Smooth muscle cell (in vitro differentiated cells): Measurements from ENCODE around the gene CLASP2. TPM values are rescaled to one million over a fixed set of nuclear protein-coding genes. Genes with fewer than 3 reads are reported as not detected.
"Not testable (repeated sequence)": the region's sequence is repeated elsewhere in the genome, so short reads cannot be mapped to it uniquely, and the experiment has no call there.

ENCODE experiments used
- DNase-seq: peaks from one replicate; lab custom pipeline; 2025; ENCODE audit not compliant: unreplicated experiment; lab: John Stamatoyannopoulos, UW
- H2AFZ ChIP-seq: fragments of 200-600 bp; sonication (generic); 2 replicates; pipeline ENCODE4 v1.6.0; 2016; ENCODE audit warnings: antibody characterized with exemption, low read depth, mild to moderate bottlenecking
- H3F3A ChIP-seq: fragments of 200-600 bp; sonication (generic); 2 replicates; pipeline ENCODE4 v1.6.0; 2017; ENCODE audit warnings: antibody characterized with exemption, low read depth
- H3K27ac ChIP-seq: fragments of 200-600 bp; sonication (generic); 2 replicates; pipeline ENCODE4 v1.5.1; 2016; ENCODE audit warnings: low read depth, mild to moderate bottlenecking
- H3K27me3 ChIP-seq: fragments of 200-600 bp; sonication (generic); 2 replicates; pipeline ENCODE4 v1.6.1; 2016; ENCODE audit warnings: low read depth, mild to moderate bottlenecking
- H3K36me3 ChIP-seq: fragments of 200-600 bp; sonication (generic); 2 replicates; pipeline ENCODE4 v1.5.1; 2016; ENCODE audit warnings: low read depth
- H3K4me1 ChIP-seq: fragments of 200-600 bp; sonication (generic); 2 replicates; pipeline ENCODE4 v1.5.1; 2016; ENCODE audit warnings: low read depth
- H3K4me2 ChIP-seq: fragments of 200-600 bp; sonication (generic); 2 replicates; pipeline ENCODE4 v1.6.0; 2016; ENCODE audit warnings: mild to moderate bottlenecking
- H3K4me3 ChIP-seq: fragments of 200-600 bp; sonication (generic); 2 replicates; pipeline ENCODE4 v1.5.1; 2016; ENCODE audit warnings: mild to moderate bottlenecking
- H3K79me2 ChIP-seq: fragments of 200-600 bp; sonication (generic); 2 replicates; pipeline ENCODE4 v1.6.0; 2016; ENCODE audit warnings: low read depth, mild to moderate bottlenecking
- H3K9ac ChIP-seq: fragments of 200-600 bp; sonication (generic); 2 replicates; pipeline ENCODE4 v1.6.0; 2016; ENCODE audit warnings: low read depth
- H3K9me3 ChIP-seq: fragments of 200-600 bp; sonication (generic); replicated peaks from 2 replicates; pipeline ENCODE4 v1.5.1; 2016; ENCODE audit warnings: low read depth
- H4K20me1 ChIP-seq: fragments of 200-600 bp; sonication (generic); 2 replicates; pipeline ENCODE4 v1.6.0; 2016; ENCODE audit warnings: low read depth
- WGBS: methylation state at CpG from one replicate; pipeline ENCODE4 v1.1.7; 2016; ENCODE audit warnings: low lambda C conversion rate; 5-methylcytosine and 5-hydroxymethylcytosine counted together
- polyA plus RNA-seq: library from polyadenylated mRNA; unstranded; fragments of >200 nt; fragmentation: Nextera tagmentation; extraction: Ambion mirVana; gene quantifications from 2 replicates; pipeline ENCODE4 v1.2.1, GENCODE V29; 2016
- total RNA-seq: library from RNA; depleted of rRNA; stranded (reverse); fragments of >200 nt; gene quantifications from 2 replicates; pipeline ENCODE4 v1.2.3, GENCODE V29; 2014
- TF ChIP-seq, protein P1 (sequence below): fragments of 200-600 bp; sonication (generic); IDR thresholded peaks from 2 replicates; pipeline ENCODE4 v1.5.1; 2017; ENCODE audit warnings: borderline replicate concordance, mild to moderate bottlenecking, antibody characterized with exemption; ENCODE audit not compliant: insufficient read depth, poor library complexity, severe bottlenecking

Gene CLASP2
- total and polyA plus RNA-seq, 2 experiments from 2014 or later: 17.9 to 61.4 TPM

DNA sequence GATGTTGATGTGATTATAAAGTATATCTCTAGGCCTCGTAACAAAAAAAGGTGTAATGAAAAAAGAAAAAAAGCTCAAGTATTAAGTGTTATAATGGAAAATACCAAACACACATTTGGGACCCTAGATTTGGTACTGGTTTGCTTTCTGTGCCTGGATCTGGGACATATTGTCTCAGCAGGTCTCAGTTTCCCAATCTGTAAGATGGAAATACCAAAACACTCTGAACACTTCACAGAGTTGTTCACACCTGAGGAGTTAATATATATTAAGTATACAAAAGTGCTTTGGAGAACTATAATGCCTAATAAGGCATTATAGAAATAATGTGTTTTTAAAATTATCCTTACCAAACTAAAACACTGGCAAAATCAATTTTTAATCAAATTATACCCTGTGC, 60.0 kb downstream of the CLASP2 start:
- H3K36me3 ChIP-seq: no peaks in the 10 kb centered on the region
- TF ChIP-seq, protein P1, sequence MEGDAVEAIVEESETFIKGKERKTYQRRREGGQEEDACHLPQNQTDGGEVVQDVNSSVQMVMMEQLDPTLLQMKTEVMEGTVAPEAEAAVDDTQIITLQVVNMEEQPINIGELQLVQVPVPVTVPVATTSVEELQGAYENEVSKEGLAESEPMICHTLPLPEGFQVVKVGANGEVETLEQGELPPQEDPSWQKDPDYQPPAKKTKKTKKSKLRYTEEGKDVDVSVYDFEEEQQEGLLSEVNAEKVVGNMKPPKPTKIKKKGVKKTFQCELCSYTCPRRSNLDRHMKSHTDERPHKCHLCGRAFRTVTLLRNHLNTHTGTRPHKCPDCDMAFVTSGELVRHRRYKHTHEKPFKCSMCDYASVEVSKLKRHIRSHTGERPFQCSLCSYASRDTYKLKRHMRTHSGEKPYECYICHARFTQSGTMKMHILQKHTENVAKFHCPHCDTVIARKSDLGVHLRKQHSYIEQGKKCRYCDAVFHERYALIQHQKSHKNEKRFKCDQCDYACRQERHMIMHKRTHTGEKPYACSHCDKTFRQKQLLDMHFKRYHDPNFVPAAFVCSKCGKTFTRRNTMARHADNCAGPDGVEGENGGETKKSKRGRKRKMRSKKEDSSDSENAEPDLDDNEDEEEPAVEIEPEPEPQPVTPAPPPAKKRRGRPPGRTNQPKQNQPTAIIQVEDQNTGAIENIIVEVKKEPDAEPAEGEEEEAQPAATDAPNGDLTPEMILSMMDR: no peak
- 93% methylated on average over 1 of the region's 1 CpG for WGBS
- H4K20me1 ChIP-seq: peaks cover 17% of the 10 kb centered on the region
- no peak overlapping the region for H3K27ac ChIP-seq
- H3K4me2 ChIP-seq: no peak overlapping the region
- DNase-seq: no peak
- H3K9ac ChIP-seq: no peak overlapping the region
- no peak overlapping the region for H2AFZ ChIP-seq
- peak overlapping the region; percentile 42 for H3K4me3 ChIP-seq
- peaks cover 9% of the 10 kb centered on the region for H3F3A ChIP-seq
- peaks cover 24% of the 10 kb centered on the region for H3K4me1 ChIP-seq
- H3K79me2 ChIP-seq: peaks cover 48% of the 10 kb centered on the region
- no peaks in the 10 kb centered on the region for H3K27me3 ChIP-seq
- no peaks in the 10 kb centered on the region for H3K9me3 ChIP-seq

DNA sequence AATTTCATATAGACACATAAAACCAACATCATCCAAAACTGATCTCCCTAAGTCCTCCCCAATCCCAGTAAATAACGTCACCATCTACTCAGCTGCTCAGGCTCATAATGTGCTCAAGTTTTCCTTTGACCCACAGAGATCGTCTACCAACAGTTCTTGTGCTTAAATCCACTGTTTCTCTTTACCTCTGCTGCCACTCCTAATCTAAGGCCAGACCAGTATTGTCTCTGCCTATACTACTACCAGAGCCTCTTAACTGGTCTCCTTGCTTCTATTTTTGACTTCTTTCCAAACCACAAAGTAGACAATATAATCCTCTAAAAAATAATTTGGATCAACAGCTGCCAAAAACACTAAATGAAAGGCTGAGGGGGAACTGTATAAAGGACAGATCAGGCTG, 65.3 kb downstream of the CLASP2 start:
- peaks cover 61% of the 10 kb centered on the region for H3K79me2 ChIP-seq
- H3F3A ChIP-seq: no peaks in the 10 kb centered on the region
- DNase-seq: no peak
- no peak overlapping the region for H3K4me3 ChIP-seq
- H3K36me3 ChIP-seq: no peaks in the 10 kb centered on the region
- H3K9me3 ChIP-seq: no peaks in the 10 kb centered on the region
- H2AFZ ChIP-seq: no peak overlapping the region
- H3K27ac ChIP-seq: no peak overlapping the region
- H3K4me2 ChIP-seq: no peak overlapping the region
- TF ChIP-seq, protein P1: no peak
- no peak overlapping the region for H3K9ac ChIP-seq
- H4K20me1 ChIP-seq: peaks cover 21% of the 10 kb centered on the region
- 53% methylated on average over 2 of the region's 2 CpGs for WGBS
- no peaks in the 10 kb centered on the region for H3K27me3 ChIP-seq
- H3K4me1 ChIP-seq: no peaks in the 10 kb centered on the region

DNA sequence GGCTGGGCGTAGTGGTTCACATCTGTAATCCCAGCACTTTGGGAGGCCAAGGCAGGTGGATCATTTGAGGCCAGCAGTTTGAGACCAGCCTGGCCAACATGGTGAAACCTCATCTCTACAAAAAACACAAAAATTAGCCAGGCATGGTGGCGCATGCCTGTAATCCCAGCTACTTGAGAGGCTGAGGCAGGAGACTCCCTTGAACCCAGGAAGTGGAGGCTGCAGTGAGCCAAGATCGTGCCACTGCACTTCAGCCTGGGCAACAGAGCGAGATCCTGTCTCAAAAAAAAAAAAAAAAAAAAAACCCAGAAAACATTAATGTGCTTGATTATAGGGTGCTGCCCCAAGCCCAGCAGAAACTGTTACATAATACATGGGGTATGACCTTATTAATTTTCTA, 67.0 kb downstream of the CLASP2 start:
- H3K4me2 ChIP-seq, H3F3A ChIP-seq, H2AFZ ChIP-seq, H3K27ac ChIP-seq, H3K27me3 ChIP-seq, H3K4me3 ChIP-seq, H3K36me3 ChIP-seq, DNase-seq, H3K4me1 ChIP-seq, H3K9ac ChIP-seq, H3K9me3 ChIP-seq: not testable (repeated sequence)
- Histone ChIP-seq H3K79me2 (peaks cover 49% of the 10 kb centered on the region), H4K20me1 (peaks cover 21% of the 10 kb centered on the region)
- 96% methylated on average over 4 of the region's 4 CpGs for WGBS

DNA sequence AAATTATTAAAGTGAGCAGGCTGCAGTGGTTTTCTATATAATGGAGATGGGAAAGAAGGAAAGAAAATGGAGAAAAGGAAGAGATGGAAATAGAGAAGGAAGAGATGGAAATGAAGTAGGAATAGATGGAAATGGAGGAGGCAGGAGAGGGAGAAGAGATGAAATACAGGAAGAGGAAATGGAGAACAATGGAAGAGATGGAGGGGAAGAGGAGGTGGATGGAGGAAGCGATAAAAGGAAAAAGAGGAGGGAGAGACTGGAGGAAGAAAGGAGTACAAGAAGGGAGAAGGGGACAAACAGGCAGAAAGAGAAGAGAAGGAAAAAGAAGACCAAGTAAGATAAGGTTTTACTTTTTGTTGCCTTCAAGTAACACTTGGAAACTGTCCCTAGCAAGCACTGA, 67.6 kb downstream of the CLASP2 start:
- Histone ChIP-seq H3K4me2 (no peak overlapping the region), H3K36me3 (no peaks in the 10 kb centered on the region), H3K27ac (no peak overlapping the region), H3K9me3 (no peaks in the 10 kb centered on the region), H3F3A (no peaks in the 10 kb centered on the region), H4K20me1 (peaks cover 21% of the 10 kb centered on the region), H2AFZ (no peak overlapping the region), H3K9ac (no peak overlapping the region), H3K79me2 (peaks cover 44% of the 10 kb centered on the region), H3K27me3 (no peaks in the 10 kb centered on the region), H3K4me1 (no peaks in the 10 kb centered on the region), H3K4me3 (no peak overlapping the region)
- DNase-seq: no peak
- TF ChIP-seq, protein P1: no peak
- WGBS: 78% methylated on average over 1 of the region's 1 CpG
